ENCODE measurements around the gene MAN1A1.

Gene MAN1A1

DNA sequence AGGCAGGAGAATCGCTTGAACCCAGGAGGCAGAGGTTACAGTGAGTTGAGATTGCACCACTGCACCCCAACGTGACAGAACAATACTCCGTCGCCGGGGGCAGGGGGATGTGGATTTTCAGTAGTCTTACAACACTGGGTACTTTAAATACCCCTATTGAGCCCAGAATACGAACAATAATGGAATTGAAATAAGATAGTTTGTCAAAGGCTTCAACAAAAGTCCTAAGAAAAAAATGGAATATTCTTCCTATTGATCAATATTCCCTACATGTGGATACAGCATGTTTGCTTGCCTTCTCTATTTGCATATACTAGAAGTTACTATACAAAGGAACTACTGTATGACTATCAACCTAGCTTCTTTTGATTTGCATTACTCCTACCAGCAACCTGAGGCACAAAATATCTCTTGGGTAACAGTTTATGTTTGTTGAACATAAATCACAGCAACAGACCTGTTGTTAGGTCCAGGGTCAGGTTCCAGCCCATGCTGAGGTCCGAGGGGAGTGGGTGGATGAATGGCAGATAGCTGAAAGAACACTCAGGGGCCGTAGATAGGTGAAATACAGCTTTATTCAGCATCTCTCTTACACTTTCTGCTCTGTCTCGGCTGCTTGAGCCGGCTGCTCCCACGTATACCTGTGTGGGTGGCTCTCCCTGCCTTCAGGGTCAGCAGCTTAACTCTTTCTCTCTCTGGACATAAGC, 23.8 kb downstream of the MAN1A1 start:
- DNase-seq (ENCODE audit: low read depth in 2 of 2), result no peak

DNA sequence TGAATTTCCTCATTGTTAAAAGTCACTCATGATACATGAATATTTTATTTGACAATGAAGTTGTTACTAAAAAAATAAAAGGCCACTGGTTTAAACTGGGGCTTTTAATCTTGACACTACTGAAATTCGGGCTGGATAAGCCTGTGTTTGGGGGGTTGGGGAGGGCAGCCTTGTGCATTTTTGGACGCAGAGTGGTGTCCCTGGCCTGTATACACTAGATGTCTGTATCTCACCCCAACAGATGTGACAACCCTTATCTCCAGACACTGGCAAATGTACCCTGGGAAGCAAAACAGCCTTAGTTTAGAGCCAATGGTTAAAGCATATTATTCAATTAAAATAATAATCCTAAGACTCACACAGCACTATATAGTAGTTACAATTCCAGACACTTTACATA, 24.8 kb downstream of the MAN1A1 start:
- DNase-seq (ENCODE audit: low read depth in 2 of 2), result no peak

DNA sequence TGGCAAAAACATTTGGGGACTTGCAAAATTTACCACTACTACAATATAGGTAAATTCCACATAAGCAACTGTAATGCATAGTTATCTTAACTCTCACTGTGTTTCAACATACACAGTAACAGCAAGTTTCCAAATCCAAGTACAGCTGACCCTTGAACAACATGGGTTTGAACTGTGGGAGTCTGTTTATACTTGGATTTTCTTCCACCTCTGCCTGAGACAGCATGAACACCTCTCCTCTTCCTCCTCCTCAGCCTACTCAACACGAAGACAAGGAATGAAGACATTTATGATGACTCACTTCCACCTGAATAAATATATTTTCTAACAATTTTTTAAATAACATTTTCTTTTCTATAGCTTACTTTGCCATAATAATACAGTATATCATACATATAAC, 25.6 kb downstream of the MAN1A1 start:
- DNase-seq (ENCODE audit: low read depth in 2 of 2), result no peak

DNA sequence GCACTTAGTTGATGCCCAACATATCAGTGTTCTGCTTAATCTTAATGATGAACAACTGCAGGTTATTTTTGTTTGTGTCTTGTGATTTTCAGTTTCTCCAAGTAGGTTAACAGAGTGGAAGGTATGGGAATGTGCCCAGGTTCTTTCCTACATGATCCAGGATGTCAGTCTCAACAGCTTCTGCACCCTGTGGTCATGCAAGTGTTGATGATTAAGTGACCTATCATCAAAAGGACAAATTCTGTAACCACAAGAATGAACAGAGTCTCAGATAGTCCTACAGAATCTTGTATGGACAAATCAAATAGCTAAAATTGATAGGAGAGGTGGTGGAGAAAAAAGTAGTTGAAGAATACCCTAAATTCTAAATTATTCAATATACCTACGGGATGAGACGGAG, 26.1 kb downstream of the MAN1A1 start:
- DNase-seq (ENCODE audit: low read depth in 2 of 2), result no peak

DNA sequence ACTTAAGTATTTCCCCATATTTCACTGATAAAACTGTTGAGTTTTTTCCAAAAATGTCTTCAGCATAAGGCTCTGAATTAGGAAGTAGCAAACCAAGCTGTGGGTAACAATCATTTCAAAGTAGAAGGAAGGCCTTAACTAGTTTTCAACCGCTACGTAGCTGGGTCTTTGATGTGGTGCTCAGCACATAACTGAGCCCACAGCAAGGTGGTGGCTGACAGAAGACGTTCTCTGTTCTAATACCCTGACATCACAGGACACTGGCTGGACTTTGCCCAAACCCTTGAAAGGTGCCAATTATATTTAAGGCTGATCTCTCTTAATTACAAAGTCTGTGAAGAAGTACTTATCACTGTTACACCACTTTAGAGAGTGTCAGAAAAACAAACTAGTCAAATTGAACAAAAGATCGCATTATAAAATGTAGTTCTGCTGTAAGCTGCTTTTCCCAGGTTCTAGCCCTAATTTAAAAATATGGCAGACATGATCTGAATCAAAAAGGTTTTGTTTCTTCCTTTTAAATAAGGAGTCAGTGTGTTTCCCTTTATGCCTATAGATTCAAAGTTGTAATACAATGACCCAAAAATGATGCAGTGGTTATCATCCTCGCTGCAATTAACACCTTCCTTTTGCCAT, 26.7 kb downstream of the MAN1A1 start:
- DNase-seq (ENCODE audit: low read depth in 2 of 2), result no peak

DNA sequence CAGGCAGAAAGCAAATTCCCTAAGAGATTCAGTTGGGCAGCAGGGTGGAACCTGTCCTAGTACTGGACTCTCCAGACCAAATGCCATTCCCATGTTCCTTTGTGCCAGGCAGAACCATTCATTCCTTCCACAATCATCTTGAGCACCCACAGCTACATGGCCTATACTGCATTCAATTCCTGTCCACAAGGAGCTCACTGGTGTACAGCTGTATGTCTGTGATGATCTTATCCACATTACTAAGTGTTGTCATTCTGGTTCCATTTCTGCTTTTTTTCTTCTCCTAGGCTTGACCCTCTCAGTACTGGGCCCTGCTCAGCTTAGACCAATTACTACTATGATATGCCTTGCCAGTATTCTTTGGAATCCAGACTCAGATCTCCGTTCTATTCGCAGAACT, 27.5 kb downstream of the MAN1A1 start:
- no peak for DNase-seq (ENCODE audit: low read depth in 2 of 2)

DNA sequence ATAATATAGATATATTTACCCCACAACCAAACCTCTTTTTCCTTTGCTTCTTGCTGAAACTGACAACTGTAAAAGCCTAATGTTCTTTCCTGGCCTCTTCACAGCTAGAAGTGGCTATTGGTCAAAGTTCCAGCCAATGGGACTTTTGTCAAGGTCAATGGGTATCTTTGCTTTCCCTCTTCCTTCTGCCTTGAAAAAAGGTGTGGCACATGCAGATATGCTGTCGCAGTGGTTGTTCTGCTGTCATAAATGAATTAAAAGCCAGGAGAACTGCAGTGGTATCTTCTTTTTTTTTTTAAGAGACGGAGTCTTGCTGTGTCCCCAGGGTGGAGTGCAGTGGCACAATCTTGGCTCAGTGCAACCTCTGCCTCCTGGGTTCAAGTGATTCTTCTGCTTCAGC, 29.9 kb downstream of the MAN1A1 start:
- DNase-seq (ENCODE audit: low read depth in 2 of 2), result no peak

DNA sequence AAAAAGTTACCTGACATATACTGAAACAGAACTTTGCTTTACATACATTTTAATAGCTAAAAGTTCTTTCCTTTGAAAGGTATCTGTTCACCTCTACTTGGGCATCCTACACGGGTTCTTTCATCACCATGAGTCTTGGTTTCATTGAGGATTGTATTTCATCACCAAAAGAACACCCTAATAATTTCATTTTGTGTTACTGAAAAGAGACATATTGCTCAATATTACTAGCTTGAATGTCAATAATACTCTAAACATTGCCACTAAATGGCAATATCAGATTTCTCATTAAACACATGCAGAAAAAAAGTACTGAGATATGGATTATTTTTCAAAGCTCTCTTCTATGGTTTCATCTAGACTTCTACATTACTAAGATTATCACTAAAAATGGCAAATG, 30.8 kb downstream of the MAN1A1 start:
- no peak for DNase-seq (ENCODE audit: low read depth in 2 of 2)

DNA sequence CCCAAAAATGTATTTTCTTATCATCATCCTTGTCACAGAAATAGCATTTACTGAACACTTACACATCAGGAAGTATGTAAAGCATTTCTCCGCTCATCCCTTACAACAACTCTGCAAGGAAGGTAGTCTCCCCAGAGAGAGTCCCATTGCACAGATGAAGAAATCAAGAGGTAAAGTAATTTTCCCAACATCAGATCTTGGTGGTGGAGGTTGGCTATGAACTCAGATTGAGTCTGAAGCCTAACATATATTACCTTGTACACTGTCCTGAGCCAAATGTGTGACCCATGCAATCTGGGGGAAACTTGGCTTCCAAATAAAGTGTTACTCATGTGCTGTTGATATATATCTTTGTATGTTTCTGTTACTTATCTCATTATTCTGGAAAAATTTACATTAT, 31.4 kb downstream of the MAN1A1 start:
- DNase-seq (ENCODE audit: low read depth in 2 of 2), result no peak

DNA sequence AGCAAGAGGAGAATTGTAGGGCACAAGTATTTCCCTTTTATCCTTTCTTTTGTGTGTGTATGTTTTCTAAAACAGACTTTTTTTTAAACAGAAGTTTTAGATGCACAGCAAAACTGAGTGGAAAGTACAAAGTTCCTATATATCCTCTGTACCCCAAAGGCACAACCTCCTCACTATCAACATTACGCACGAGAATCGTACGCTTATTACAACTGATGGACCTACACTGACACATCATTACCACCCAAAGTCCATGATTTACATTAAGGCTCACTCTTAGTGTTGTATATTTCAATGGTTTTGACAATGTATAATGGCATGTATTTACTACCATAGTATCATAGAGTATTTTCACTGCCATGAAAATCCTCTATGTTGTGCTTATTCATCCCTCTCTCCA, 32.6 kb downstream of the MAN1A1 start:
- DNase-seq (ENCODE audit: low read depth in 2 of 2), result no peak

DNA sequence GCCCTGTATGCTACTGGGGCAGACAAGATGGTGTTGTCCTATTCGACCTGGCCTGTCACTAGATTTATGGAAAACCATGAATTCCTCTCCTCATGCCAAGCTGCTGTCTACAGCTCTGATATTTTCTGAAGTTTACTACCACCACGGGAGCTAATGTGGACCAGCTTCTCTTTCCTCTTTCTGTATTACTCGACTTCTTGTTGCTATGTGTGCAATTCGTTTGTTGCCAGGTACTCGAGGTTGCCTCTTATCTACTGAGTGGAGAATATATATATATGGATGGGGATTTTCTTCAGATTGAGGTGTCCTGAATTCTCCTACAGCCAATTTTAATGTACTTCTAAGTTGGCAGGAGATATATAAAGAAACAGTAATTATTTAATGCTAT, 34.7 kb downstream of the MAN1A1 start:
- DNase-seq (ENCODE audit: low read depth in 2 of 2), result no peak

DNA sequence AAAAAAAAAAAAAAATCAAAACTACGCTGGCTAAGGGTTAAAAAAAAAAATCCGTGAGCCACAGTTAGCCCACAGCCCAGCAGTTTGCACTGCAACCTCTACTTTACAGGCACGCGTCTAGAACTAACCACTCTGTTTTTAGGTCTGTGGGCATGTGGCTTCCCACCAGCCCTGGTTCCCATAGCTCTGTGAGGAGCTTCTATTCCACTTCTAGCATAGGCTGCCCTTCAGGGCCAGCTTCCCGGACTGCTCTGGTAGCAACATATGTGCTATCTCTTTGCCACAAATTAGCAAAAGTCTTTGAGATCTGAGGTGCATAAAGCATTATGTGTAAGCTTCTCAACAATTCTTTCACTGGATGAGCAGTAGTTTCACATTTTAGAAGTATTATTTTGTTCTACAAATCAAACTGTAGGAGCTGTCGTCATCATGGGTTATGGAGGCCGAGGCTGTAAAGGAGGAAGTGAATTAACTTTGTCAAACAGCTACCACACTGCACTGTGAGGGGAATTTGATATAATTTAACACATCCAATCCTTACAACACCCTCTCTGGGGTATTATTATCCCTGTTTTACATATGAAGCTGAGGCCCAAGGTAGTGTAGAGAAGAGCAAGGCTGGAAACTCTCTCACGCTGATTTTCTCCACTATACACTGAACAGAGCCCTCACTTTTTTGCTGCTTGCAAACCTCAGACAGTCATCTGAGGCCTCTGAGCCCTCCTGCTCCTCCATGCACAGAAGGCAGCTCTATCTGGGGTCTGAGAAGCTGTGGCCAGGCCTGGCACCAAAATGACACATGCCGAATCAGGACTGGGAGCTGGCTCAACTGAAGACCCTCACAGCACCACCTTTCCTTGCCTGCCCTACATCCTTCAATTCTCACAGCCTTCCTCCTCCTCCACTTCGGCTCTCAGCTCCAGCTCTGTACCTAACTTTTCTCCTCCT, 35.4 kb downstream of the MAN1A1 start:
- no peak for DNase-seq (ENCODE audit: low read depth in 2 of 2)

DNA sequence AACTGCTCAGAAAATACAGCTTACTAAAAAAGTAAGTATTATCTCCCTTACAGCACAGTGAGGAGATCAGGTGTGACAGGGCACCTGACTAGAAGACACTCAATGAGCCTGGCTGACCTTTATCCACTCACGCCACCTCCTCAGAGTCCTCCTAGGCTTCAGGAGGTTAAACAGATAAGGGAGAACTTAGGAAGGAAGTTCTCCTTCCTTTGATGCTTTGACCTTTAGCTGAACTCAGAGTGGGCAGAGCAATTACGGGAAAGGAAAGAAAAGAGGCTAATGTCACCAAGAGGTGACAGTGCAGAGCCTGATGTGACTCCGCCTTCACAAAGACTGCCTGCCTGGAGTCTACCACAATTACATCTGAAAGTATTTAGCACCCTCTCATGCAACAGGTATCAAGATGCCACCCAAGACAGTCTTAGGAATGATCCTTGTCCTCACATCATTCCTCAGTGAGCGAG, 36.7 kb downstream of the MAN1A1 start:
- no peak for DNase-seq (ENCODE audit: low read depth in 2 of 2)

DNA sequence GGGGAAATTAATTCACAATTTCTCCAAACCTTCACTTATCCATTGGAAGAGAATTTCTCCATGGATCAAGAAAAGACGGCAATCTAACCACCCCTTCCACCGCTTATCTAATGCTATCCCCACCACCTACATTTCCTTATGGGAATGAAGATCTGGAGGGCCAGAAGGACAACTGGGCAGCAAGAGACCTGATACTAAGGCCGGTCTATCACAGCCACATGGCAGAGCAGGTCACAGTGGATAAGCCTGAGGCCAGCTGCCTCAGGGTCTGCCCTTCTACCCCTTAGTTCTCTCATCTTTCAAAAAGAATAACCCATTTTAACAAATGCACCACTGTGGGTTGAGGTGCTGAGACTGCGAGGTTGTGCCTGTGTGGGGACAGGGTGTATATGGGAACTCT, 37.1 kb downstream of the MAN1A1 start:
- no peak for DNase-seq (ENCODE audit: low read depth in 2 of 2)

DNA sequence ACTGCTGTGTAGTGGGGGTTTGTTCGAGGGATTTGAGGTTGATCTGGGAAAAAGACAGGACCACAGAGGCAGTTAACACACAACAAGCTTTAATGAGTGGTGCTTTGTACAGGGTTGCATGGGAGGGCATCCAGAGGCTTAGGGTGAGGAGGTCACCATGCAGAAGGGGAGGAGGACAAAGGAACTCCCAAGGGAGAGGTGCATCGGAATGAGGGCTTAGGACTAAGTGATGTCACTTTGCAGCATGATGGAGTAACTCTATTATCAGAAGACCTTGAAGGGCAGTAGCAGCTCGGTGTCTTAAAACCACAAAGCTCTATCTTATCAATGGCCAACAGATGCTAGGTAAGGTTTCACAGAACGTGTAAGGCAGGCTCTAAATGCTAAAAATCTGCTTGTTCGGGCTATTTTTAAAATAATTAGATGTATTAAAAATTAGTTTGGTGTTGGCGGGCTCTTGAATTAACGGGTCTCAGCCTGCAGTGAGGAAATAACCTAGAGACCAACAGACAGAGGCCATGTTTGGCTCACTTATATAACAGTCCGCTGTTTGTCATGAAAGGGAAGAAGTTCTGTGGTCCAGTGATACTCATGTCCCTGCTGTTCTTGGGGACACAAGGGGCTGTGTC, 37.9 kb downstream of the MAN1A1 start:
- DNase-seq (ENCODE audit: low read depth in 2 of 2), result no peak

DNA sequence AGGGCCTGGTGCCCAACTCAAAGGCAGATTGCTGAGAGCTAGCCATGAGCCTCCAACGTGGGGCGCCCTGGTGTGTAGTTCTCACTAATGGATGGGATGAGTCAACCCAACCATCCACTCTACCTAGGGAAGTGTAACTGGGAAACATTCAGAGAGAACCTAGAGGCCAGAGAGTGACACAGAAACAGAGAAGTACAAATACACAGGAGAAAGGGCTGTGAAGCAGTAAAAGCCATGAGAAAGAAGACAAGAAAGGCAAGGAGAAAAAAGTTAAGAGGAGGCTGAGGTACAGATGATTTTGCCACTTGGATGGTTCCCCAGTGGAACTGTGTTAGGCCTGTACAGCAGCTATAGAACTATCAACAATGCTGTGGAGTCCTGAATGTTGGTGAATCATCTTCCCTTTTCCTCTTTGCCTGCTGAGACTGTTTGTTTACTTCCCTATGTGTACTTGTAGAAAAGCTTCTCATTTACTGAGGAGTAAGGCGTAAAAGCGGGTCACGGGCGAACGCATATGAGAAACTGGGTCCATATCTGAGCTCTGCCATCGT, 39.0 kb downstream of the MAN1A1 start:
- DNase-seq (ENCODE audit: low read depth in 2 of 2), result no peak

DNA sequence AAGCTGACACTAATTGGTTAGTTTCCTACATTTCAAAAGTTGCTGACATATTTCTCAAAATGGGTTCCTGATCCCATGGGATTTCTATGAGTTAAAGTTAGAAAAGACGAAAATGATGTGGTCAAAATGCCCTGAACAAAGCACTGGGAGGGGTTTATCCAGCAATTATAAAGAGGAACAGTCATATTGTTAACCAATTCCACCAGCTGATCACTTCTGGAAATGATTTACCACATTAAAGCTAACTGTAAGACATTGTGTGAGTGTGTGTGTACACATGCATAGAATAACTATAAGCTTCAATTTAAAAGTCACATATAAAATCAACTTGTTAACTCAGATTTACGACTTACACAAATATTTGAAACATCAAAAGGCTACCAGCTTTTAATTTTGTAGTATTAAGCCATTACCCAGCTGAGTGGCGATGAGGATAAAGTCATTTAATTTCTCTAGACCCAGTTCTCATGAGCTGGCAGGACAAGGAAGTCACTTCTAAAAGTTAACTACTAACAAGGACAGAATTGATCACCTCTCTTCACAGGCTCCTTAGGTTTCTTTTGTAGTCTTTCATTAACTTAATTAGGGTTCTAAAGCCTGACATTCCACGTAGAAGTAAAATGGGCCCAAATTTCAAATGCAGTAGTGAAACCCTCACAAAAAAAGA, 40.4 kb downstream of the MAN1A1 start:
- DNase-seq (ENCODE audit: low read depth in 2 of 2), result no peak

DNA sequence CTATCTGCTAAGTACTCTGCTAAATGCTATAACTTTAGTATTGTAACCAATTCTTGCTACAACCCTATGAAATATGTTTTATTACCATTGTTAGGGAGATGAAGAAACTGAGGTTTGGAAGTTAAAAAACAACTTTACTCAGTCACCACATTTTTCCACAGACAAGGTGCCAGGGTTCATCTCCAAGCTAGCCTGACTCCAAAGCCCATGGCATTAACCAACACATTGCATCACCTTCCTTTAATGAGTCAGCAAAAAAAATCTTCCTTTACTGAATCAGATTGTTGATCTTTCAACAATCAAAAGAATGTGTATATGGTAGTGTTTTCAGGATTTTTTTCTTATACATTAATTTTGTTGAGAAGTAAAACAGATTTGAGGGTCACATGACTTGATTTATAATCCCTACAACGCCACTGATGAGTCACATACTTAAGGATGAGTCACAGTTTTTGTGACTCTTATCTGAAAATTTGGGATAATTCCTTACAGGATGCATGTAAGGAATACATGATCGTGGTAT, 41.5 kb downstream of the MAN1A1 start:
- DNase-seq (ENCODE audit: low read depth in 2 of 2), result no peak

DNA sequence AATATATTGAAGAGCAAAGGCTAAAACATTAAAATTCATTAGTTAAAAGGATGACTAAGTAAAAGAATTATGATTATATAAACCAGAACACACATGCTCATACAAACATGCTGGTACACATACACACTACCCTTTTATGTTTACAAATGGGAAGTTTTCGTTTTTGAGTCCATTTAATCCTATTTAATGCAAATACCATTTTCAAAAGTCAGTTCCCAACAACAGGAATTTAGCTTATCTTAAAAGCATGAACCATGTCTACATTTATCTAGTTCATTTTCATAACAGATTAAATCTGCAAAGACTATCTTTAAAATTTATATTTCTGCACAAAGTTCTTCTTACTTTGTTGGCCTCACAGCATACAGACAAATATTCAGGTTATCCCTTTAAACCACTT, 42.5 kb downstream of the MAN1A1 start:
- DNase-seq (ENCODE audit: low read depth in 2 of 2), result no peak

DNA sequence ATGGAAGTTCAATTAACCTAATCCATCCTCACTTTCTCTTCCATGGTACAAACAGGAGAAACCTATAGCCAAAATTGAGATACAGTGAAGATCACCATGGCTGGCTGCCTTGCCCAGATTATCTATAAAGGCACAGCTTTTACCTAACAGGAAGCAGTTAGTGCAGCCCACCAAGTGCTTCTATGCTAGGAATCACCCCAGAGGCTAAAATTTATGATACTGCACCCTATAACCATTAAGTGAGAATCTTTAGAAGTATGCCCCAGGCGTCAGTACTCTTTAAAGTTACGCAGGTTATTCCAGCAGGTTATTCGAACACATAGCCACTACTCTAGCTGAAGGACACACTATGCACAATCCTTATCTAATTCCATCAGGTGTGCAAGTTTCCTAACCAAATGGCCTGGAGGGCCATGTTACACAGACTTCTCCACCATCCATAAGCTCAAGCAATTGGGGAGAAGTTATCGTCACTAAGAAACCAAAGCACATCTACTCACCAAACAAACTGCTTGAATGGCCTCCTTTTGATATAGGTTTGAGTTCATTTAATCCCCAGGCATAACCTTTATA, 43.1 kb downstream of the MAN1A1 start:
- no peak for DNase-seq (ENCODE audit: low read depth in 2 of 2)
